CD4-positive, alpha-beta T cell treated with Interleukin-21 for 1 hour (primary cell): ENCODE data around the gene VSX1.

ENCODE experiments used
- DNase-seq: peaks from one replicate; pipeline ENCODE4 v3.0.0-alpha.2; 2020

The VSX1 gene

GRCh38 chr20:25081730-25082497 is at the start of gene VSX1:
TSS of gene VSX1 (minus strand) at chr20:25082141. CDS start at chr20:25082096, 45 bp downstream.
- DNase-seq: no peak

- DNase-seq: no peak
Measured at GRCh38 chr20:25129908-25130307, 48.0 kb upstream of the VSX1 start.

- DNase-seq: no peak
Measured at GRCh38 chr20:25129428-25129827, 47.5 kb upstream of the VSX1 start.

DNA sequence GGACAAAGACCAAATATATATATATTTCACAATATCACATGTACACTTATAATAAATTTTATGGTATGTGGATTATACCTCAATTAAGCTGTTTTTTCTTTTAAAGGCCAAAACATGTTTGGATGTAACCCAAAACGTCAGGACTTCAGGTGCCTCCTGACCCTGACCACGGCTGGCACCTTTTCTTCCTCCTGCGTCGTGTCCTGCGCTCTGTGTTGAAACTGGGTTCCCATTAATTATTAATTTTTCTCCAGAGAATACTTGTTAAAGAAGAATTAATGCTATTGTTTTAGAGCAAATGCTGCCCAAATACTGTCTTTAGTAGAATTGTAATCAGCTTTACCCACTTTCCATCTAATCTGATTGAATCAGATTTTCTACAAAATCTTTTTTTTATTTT is 46.7 kb upstream of the VSX1 start:
- no peak for DNase-seq

- no peak for DNase-seq
Measured at GRCh38 chr20:25127761-25128537, 46.0 kb upstream of the VSX1 start.

GRCh38 chr20:25126204-25127029 is 44.5 kb upstream of the VSX1 start:
- no peak for DNase-seq

GRCh38 chr20:25125636-25126035 is 43.7 kb upstream of the VSX1 start:
- no peak for DNase-seq

DNA sequence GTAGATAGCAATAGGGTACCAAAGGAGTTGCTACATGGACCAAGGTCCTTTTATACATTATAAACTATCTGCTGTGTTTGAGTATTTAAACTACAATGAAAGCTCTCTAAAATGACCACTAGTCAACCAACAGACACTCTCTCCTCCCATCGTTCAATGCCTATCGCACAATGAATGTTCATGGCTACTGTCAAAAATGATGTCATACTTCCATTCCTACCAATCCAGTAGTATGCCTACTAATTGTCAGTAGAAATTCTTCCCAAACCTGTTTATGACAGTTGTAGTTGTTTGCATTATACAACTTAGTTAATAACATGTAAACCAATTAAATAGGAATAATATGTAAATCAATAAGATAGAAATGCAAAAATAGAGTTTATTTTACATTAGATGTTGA is 39.0 kb upstream of the VSX1 start:
- DNase-seq: no peak

- no peak for DNase-seq
Measured at GRCh38 chr20:25120457-25120856, 38.5 kb upstream of the VSX1 start.

DNA sequence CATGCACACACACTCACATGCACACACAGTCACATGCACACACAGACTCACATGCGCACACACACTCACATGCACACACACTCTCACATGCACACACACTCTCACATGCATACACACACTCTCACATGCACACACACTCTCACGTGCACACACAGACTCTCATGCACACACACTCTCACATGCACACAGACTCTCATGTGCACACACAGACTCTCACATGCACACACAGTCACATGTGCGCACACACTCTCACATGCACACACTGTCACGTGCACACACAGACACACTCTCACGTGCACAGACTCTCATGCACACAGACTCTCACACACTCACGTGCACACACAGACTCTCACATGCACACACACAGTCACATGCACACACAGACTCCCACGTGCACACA is 36.6 kb upstream of the VSX1 start:
- no peak for DNase-seq

DNA sequence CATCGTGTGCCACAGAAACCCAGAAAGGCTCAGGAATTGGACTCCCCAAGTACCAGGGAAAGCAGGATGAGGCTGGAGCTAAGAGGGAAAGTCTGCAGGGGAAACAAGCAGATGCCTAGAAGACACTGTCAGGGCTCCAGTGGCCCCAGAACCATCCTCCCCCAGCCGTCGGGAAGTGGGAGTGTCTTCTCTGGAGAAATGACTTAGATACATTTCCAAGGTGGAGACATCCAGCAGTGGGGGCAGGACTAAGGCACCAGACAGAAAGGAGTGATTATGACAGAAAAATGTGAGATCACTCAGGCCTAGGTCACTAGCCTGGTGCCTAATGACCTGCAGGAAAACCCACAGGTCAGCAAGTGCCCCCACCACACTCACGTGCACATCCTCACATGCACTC is 36.0 kb upstream of the VSX1 start:
- no peak for DNase-seq

GRCh38 chr20:25116739-25117458 is 35.0 kb upstream of the VSX1 start:
- DNase-seq: no peak

DNA sequence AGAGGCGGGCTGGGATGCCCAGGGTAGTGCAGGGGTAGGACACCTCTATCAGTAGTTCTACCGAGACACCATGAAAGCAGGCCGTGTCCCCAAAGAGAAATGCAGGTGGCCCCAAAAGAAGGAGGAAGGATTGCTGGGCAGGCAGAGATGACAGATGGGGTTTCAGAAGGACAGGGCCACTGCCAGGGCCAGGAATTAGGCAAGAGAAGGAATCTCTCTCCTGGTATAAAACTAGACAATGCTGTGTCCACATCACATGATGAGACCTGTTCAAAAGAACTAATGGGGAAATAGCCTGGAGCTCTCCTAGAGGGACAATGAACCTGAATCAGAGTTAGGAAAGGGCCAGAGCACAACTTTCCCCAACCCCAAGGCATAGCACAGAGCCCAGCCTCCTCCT is 21.6 kb upstream of the VSX1 start:
- DNase-seq: no peak

DNA sequence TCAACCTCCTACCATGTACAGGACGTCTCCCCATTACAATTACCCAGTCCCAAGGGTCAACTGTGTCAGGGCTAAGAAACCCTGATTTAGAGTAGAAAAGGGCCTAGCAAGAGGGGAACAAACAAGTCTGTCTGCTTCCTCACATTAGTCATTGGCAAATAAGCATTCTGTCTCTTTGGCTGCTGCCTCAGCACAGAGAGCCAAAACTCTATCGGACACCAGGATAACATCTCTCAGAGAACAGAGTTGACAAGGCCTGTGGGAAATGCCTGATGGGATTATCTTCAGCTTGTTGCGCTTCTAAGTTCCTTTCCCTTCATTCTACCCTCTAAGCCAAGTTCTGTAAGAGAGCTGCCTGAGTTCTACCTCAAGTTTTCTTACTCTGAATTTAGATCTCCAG is 19.0 kb upstream of the VSX1 start:
- DNase-seq: no peak

DNA sequence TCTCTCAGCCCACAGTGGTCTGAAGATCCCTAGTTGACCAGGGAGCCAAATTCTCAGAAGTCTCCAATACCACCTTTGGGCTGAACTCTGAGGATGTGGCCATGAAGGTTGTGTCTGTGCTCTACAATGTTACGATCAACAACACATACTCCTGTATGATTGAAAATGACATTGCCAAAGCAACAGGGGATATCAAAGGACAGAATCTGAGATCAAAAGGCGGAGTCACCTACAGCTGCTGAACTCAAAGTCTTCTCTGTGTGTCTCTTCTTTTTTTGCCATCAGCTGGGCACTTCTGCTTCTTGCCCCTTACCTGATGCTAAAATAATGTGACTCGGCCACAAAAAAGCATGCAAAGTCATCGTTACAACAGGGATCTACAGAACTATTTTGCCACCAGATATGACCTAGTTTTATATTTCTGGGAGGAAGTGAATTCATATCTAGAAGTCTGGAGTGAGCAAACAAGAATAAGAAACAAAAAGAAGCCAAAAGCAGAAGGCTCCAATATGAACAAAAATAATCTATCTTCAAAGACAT is 17.7 kb upstream of the VSX1 start:
- DNase-seq: no peak

- no peak for DNase-seq
Measured at GRCh38 chr20:25097498-25097897, 15.6 kb upstream of the VSX1 start.

- DNase-seq: peak; percentile 81
Measured at GRCh38 chr20:25090492-25091429, 8.8 kb upstream of the VSX1 start.

- no peak for DNase-seq
Measured at GRCh38 chr20:25089662-25090061, 7.7 kb upstream of the VSX1 start.

DNA sequence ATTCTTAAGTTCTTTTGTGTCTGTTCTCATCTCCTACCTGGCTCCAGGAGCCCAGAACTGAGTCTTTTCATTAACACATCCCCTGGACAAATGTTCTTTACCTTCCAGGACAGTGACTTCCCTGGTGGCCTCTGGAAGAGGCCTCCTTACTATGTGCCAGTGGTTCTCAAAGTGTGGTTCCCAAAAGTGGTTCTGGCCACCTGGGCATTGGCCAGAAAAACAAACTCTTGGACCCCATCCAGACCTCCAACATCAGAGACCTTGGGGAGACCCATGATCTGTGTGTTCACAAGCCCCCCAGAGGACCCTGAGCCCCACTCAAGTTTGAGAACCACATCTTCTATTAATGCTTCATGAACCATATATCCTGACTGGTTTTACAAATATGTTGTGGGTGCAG is 7.2 kb upstream of the VSX1 start:
- no peak for DNase-seq

GRCh38 chr20:25088267-25088666 is 6.3 kb upstream of the VSX1 start:
- no peak for DNase-seq

DNA sequence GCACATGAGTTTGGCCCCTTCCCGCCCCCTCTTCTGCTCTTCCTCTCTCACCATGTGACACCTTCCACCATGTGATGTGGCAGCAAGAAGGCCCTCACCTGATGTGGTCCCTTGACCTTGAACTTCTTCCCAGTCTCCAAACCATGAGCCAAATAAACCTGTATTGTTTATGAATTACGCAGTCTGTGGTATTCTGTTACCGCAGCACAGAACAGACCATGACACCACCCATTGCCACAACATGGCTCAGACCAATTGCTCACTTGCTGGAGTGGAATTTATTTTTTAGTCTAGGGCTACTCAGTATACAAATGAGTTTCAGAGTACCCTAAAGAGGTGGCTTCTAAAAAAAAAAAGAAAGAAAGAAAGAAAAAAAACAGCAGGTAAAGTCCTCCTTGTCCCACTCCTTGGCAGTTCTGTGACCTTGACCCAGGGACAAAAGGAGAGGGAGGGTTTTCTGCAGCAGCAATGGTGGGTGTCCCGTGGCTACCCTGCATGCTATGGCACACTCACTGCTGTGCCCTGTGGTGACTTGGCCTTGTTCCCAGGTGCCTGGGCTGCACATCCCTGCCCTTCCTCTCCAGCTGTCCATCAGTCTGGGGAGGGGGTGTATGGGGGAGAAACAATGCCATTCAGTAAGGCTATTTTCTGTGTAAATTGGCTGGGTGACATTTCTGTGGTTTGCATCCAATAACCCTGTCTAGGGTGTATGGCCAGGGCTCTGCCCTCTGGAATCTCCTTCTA is 5.4 kb upstream of the VSX1 start:
- DNase-seq: no peak
